ENCODE results near the gene PRPSAP1.
"Not testable (repeated sequence)": the region's sequence is repeated elsewhere in the genome, so short reads cannot be mapped to it uniquely, and the experiment has no call there.

PRPSAP1 gene

DNA sequence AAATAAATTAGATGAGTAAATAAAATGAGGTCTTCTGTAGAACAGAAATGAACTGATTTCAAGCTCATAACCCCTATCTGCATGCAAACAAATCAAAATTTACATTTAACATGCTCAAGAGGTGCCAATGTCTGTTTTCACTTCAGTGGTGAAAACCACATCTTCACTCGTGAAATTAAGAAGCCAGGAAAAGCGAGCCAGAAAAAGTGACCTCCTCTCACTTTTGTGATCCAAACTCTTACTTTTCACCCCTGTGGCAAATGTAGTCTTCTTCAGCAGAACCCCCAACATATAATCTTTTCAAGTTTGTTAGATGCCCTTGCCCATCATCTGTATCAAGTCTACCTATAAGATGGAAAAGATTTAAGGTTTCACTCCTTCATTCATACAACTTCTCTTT is 36.2 kb downstream of the PRPSAP1 start:
- no peak for DNase-seq

DNA sequence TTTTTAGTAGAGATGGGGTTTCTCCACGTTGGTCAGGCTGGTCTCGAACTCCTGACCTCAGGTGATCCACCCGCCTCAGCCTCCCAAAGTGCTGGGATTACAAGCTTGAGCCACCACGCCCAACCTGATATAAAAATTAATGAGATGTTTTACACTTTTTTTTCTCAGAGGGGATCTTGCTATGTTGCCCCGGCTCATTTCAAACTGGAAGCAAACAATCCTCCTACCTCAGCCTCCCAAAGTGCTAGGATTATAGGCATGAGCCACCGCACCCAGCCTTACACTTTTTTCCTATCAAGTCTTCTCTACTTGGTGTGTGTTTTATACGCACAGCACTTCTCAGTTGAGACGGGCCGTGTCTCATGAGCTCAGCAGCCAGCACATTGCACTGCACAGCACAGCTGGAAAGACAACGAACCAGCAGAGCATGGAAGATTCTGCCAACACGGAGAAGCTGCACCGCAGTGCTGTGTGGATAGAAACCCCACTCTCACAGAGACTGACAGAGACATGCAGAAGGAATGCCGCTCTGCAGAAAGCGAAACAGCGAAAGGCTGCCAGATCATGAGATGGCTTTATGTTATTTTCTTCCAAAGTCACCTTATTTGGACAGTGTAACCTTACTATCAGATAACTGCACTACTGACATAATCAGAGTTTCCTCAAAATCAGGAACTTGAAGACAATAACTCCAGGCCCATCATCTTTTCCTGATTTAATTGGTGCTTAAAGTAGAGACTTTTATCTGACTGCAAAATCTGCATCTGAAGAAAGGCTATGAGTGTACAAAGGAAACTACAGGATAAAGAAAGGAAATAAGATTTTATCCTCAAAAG is 39.1 kb downstream of the PRPSAP1 start:
- no peak for DNase-seq

GRCh38 chr17:76312735-76313134 is 41.0 kb downstream of the PRPSAP1 start:
- DNase-seq, result no peak

- no peak for DNase-seq
These were observed 44.3 kb downstream of the PRPSAP1 start for GRCh38 chr17:76309461-76309860.

- no peak for DNase-seq
These were observed 45.8 kb downstream of the PRPSAP1 start, which contains the start of gene QRICH2 for GRCh38 chr17:76307966-76308338. QRICH2 (minus strand) TSS chr17:76308276; CDS start chr17:76307998, 278 bp downstream.

DNA sequence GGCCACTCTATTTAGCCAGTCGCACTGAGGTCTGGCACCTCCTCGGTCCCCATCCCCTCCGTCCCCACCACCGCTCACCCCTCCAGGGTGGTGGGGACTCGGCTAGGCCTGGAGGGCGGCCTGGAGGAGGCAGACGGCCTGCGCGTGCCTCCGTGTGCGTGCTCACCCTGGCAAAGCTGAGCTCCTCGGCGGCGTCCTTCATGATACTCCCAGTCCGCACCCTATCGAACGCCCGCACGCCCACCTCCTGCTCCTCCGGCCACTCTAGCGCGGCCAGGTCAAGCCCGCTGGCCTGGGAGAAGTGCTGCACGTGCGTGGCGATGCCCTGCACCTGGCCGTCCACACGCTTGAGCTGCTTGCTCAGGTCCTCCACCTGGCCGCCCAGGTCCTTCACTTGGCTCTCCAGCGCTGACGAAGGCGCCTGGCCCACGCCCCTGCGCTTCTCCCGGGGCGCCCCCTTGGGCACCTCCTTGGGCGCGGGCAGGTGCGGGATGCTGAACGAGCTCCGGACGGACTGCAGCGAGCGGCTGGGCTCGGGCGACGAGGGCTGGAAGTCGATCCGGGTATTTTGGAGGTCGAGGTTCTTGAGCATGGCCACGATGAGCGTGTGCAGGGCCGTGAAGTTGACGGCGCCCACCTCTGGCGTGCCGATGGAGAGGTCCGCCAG is 46.3 kb downstream of the PRPSAP1 start:
- no peak for DNase-seq

- not testable (repeated sequence) for DNase-seq
These were observed 48.6 kb downstream of the PRPSAP1 start for GRCh38 chr17:76305135-76305454.

GRCh38 chr17:76304226-76305134 is 49.2 kb downstream of the PRPSAP1 start:
- DNase-seq, result no peak

DNA sequence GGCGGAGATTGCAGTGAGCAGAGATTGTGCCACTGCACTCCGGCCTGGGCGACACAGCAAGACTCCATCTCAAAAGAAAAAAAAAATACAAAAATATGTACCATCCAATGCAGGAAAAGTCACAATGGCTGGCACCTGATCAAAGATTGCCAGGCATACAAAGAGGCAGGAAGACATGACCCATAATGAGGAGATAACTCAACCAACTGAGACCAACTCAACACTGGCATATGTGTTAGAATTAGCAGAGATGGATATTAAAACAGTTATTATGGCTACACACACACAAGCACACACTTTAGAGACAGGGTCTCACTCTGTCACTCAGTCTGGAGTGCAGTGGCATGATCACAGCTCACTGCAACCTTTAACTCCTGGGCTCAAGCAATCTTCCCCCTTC is 56.3 kb downstream of the PRPSAP1 start:
- no peak for DNase-seq

DNA sequence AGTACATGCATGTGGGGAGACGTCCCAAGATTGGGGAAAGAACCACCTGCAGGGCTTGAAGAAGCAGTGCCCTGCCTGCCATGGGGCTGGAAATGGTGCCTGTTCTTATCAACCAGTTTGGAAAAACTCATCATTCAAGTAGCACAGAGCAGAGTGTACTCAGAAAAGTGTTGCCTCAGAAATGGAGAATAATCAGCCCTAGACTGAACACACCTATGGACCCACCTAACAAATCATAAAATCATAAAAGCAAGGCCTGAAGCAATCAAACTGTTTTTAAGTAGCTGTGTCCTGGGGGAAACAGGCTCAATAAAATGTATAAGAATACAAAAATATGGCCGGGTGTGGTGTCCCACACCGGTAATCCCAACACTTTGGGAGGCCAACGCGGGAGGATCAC is 56.8 kb downstream of the PRPSAP1 start:
- no peak for DNase-seq

- no peak for DNase-seq
These were observed 57.5 kb downstream of the PRPSAP1 start for GRCh38 chr17:76296186-76296585.

GRCh38 chr17:76293106-76293505 is 60.6 kb downstream of the PRPSAP1 start:
- no peak for DNase-seq

DNA sequence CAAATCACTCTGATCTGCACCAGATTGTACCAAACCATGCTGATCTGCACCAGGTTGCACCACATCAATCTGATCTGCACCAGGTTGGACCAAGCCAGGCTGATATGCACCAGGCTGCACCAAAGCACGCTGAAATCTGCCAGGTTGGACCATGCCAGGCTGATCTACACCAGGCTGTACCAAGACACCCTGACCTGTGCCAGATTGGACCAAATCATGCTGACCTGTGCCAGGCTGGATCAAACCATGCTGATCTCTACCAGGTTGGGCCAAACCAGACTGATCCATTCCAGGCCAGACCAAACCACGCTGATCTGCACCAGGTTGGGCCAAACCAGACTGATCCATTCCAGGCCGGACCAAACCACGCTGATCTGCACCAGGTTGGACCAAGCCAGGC is 61.1 kb downstream of the PRPSAP1 start:
- no peak for DNase-seq

- no peak for DNase-seq
These were observed 71.9 kb downstream of the PRPSAP1 start for GRCh38 chr17:76281573-76282371.

DNA sequence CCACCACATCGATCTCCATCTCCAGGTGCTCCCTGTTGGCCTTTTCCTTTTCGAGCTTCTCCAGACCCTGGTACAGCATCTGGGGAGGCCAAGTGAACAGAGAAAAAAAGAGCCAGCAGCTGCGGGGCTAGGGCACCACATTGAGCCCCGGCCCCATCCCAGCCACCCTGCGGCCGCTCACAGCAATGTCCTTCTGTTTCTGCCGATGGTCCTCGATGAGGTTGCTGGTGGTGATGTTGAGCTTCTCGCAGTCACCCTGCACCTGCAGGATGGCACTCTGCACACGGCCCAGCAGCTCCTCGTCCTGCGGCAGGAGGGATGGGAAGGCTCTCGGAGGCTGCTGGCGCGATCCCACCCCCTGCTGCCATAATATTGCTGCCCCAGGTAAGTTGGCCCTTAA is 73.1 kb downstream of the PRPSAP1 start:
- DNase-seq, result no peak

DNA sequence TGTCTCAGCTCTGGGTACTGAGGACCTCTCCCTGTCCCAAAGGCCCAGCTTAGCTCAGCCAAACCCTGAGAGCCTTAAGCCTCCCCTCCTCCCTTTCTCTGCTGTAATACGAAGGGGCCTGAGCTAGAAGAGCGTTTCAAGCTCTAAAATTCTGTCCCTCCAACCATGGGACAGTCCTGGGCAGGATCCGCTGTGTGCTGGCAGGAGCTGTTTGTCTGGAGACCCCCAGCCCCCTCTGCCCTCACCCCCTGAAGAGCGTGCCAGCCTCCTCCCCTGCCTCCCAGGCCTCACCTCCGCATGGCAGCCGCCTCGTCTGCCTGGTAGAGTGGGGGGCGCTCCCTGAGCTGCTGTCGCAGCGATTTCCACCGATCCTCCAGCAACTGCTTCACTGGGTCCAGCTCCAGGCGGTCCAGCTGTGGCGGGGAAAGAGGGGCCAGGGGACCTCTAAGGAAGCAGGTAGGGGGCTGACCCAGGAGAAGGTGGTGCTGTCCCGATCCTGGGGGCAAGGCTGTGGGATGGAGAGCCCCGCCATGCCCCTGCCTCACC is 73.9 kb downstream of the PRPSAP1 start:
- DNase-seq, result no peak

GRCh38 chr17:76278952-76279741 is 74.6 kb downstream of the PRPSAP1 start:
- DNase-seq, result peak; percentile 51 to 81

- no peak for DNase-seq
These were observed 75.3 kb downstream of the PRPSAP1 start for GRCh38 chr17:76278268-76278908.

DNA sequence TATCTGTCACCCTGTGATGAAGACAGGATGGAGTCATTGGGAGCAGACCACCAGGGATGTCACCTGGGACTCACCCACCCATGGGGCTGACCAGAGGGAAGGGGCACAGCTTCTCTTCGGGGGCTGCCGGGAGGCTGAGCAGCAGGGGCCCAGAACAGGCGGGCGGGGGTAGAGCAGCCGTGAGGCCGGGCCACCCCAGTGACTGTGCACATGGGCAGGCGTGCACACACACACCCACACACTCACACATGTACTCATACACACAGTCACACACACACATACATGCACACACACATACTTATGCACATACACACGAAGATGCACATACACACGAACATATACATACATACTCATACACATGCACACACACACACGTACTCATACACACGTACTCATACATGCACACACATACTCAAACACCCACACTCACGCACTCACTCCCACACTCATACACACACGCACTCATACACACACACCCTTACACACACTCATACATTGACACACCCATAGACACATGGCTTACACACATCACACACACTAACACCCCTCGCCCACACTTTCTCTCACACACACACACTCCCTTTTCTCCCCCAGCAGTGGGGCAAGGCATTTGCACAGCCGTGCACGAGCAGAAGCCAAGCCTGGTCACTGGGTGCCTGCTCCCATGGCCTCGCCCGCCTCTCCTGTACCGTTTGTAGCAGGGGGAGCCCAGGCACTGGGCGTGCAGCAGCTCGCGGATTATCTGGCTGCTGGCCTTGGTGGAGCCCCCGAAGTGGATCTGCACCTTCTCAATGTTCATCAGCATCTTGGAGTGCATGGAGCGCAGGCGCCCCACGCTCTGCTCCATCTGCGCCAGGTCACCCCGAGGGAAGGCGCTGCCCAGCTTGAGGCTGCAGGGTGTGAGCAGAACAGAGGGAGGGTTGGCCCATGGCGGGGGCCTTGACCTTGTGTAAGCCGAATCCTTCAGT is 76.1 kb downstream of the PRPSAP1 start:
- no peak for DNase-seq
